Activated CD8-positive, alpha-beta memory T cell treated with anti-CD3 and anti-CD28 coated beads, Interleukin-2, amount 10 ng/mL, durations not matched to agents 7 days and 5 days (primary cell): Measurements from ENCODE around the gene KY. TPM values are rescaled to one million over a fixed set of nuclear protein-coding genes. Genes with fewer than 3 reads are reported as not detected.
"Not testable (repeated sequence)": the region's sequence is repeated elsewhere in the genome, so short reads cannot be mapped to it uniquely, and the experiment has no call there.

Experiments used
- ATAC-seq: fragments of 150-1000 bp; cut with Tn5 transposase; one replicate; pipeline ENCODE4 v1.10.0; 2021; ENCODE audit warnings: moderate library complexity
- CTCF ChIA-PET: fragments of 350-600 bp; sonication (Branson Sonifier 250); formaldehyde crosslinking; loops from one replicate; lab custom pipeline; 2021; ENCODE audit warnings: antibody characterized with exemption; lab: Charles Lee
- DNase-seq: peaks from one replicate; pipeline ENCODE4 v3.0.0-alpha.2; 2020
- H3K27ac Mint-ChIP-seq: one replicate; pipeline ENCODE4 v1.8.0; 2021; ENCODE audit warnings: mild to moderate bottlenecking, mixed read lengths
- H3K27me3 Mint-ChIP-seq: one replicate; pipeline ENCODE4 v1.8.0; 2021; ENCODE audit warnings: mixed read lengths
- H3K36me3 Mint-ChIP-seq: one replicate; pipeline ENCODE4 v1.8.0; 2021; ENCODE audit warnings: mild to moderate bottlenecking, mixed read lengths
- H3K4me1 Mint-ChIP-seq: one replicate; pipeline ENCODE4 v1.8.0; 2021; ENCODE audit warnings: mixed read lengths
- H3K4me3 Mint-ChIP-seq: one replicate; pipeline ENCODE4 v1.8.0; 2021; ENCODE audit warnings: mild to moderate bottlenecking, moderate library complexity, mixed read lengths
- H3K9me3 Mint-ChIP-seq: one replicate; pipeline ENCODE4 v1.8.0; 2022; ENCODE audit warnings: low read depth, mixed read lengths
- total RNA-seq, 2 experiments: library from RNA; stranded (reverse); gene quantifications; one replicate each; pipeline ENCODE4 v1.2.3, GENCODE V29; 2021

The KY gene
- total RNA-seq, 2 experiments from 2014 or later: not detected

DNA sequence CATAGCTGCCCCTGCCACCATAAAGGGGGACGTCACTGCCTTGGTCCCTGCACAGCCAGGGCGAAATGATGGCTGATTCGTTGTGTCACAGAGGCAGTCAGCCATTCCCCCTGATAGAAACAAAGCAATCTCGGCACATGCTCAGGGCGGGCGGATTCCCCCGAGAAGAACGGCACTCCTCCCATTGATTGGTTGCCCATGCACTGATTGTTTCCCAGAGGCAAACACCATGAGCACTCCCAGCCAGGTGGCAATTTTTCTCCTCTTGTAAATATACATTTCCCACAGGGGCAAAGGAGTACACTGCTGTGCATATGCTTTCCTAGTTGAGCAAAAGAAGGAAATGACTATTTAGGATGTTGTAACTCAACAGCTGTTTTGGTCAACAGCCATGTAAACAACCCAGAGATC is 56.5 kb downstream of the KY start:
- Mint-ChIP-seq H3K4me1 (peaks cover 10% of the 10 kb centered on the region), H3K27me3 (peaks cover 16% of the 10 kb centered on the region), H3K4me3 (no peak overlapping the region), H3K27ac (no peak overlapping the region), H3K9me3 (no peaks in the 10 kb centered on the region), H3K36me3 (no peaks in the 10 kb centered on the region)
- ATAC-seq (no peak), DNase-seq (no peak)
- CTCF ChIA-PET: no interaction called here

DNA sequence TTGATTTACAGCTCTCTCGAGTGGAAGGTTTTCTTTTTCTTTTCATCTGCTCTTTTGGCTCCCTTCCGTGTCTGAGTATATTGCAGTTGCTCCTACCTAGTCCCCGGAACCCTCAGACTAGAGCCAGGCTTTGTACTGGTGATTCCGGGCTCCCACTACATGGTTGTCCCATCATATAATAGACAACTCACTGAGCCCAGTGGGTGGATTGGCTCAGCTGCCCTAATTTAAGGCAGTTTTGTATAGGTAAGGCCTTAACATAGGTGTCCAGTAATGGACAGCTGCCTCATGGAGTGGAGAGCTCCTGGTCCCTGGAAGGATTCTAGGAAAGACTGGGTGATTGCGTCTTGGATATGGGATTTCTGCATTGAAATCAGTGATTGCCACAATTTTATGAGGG is 58.0 kb downstream of the KY start:
- peaks cover 18% of the 10 kb centered on the region for H3K27me3 Mint-ChIP-seq
- H3K27ac Mint-ChIP-seq: no peak overlapping the region
- H3K4me1 Mint-ChIP-seq: peaks cover 3% of the 10 kb centered on the region
- ATAC-seq: no peak
- CTCF ChIA-PET: no interaction called here
- H3K4me3 Mint-ChIP-seq: no peak overlapping the region
- no peak for DNase-seq
- H3K36me3 Mint-ChIP-seq: no peaks in the 10 kb centered on the region
- no peaks in the 10 kb centered on the region for H3K9me3 Mint-ChIP-seq

DNA sequence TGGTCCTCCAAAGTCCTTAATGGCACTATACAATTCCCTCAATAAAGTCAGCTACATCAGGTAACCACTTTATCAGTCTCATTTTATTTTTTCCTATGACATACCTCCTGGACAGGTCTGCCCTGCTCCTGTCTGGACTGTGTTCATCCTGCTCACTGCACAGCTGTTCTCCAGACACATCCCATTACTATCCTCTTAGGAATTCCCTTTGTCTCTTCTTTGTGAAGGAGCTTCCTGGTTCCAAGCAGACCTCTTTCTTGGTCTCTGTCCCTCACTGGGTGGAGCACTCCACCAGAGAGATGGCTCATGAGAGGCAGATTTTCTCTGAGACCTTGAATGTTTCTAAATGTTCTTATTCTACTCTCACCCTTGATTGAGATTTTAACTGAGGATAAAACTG is 60.1 kb downstream of the KY start:
- Mint-ChIP-seq H3K9me3 (no peaks in the 10 kb centered on the region), H3K4me1 (no peaks in the 10 kb centered on the region), H3K4me3 (no peak overlapping the region), H3K36me3 (no peaks in the 10 kb centered on the region), H3K27ac (no peak overlapping the region), H3K27me3 (peaks cover 18% of the 10 kb centered on the region)
- no peak for ATAC-seq
- no peak for DNase-seq
- CTCF ChIA-PET: interaction anchor here (1.2 kb wide), 1 partner anchor 11 kb away, joined by 3 read pairs; no protein-coding TSS in a partner anchor

DNA sequence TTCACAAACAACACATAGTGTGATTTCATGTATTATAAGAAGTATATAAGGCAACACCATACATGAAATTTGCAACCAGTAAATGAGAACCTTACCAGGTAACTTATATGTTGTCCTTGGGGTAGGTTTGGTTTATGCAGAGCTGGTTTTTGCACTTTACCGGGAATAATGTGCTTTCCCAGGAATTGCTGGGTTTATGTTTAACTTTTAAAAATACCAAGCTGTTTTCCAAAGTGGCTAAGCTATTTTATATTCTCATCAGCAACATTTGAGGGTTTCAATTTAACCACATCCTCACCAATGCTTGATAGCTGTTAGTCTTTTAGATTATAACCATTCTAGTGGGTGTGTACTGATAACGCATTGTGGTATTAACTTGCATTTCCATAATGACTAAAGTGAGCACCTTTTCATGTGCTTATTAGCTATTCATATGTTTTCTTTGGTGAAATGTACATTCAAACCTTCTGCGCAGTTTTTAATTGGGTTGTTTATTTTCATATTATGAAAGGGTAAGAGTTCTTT is 71.6 kb downstream of the KY start:
- DNase-seq (no peak), ATAC-seq (no peak)
- Mint-ChIP-seq H3K4me1 (peaks cover 4% of the 10 kb centered on the region), H3K4me3 (no peak overlapping the region), H3K27me3 (peaks cover 6% of the 10 kb centered on the region), H3K27ac (no peak overlapping the region), H3K36me3 (no peaks in the 10 kb centered on the region), H3K9me3 (peaks cover 3% of the 10 kb centered on the region)
- CTCF ChIA-PET: no interaction called here

DNA sequence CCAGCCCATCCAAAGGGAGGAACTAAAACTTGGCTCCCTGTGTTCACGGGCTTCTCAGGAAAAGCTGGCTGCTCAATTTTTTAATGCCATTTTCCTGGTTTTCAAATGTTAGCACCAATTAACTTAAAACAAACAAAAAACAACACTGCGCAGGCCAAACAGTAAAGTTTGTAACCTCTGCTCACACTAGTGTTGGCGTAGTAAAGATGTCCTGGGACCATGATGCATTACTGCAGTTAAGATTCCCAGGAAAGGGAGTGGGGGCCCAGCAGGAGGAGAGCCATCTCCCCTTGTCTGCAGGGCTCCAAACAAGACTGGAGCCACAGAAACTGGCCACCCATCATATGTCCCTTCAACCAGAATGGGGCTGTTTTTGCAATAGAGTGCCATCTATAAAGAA is 74.0 kb downstream of the KY start:
- no peaks in the 10 kb centered on the region for H3K27me3 Mint-ChIP-seq
- CTCF ChIA-PET: interaction anchor here (1.2 kb wide), 1 partner anchor 24 kb away, joined by 3 read pairs; no protein-coding TSS in a partner anchor
- peaks cover 4% of the 10 kb centered on the region for H3K4me1 Mint-ChIP-seq
- ATAC-seq: no peak
- peaks cover 3% of the 10 kb centered on the region for H3K9me3 Mint-ChIP-seq
- no peaks in the 10 kb centered on the region for H3K36me3 Mint-ChIP-seq
- DNase-seq: no peak
- no peak overlapping the region for H3K4me3 Mint-ChIP-seq
- H3K27ac Mint-ChIP-seq: no peak overlapping the region

DNA sequence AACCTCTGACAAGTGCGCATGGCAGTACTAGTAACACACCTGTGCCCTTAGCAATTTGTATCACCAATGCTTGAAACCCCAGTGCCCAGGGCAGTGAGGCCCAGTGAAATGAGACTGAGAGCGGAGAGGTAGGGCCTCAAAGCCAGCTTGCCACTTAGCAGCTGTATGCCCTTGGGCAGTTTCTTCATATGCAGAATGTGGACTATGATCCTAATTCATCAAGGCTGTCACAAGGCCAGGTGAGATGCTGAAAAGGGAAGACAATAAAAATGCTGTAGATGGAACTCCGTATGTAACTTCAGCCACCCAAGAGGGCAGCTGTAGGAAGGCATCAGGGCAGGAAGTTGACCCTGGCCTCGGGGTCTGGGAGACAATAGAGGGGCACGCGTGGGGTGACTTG is 74.4 kb downstream of the KY start:
- no peaks in the 10 kb centered on the region for H3K27me3 Mint-ChIP-seq
- peaks cover 4% of the 10 kb centered on the region for H3K4me1 Mint-ChIP-seq
- ATAC-seq (no peak), DNase-seq (no peak)
- H3K36me3 Mint-ChIP-seq: no peaks in the 10 kb centered on the region
- CTCF ChIA-PET: interaction anchor here (1.2 kb wide), 1 partner anchor 24 kb away, joined by 3 read pairs; no protein-coding TSS in a partner anchor
- H3K4me3 Mint-ChIP-seq: no peak overlapping the region
- peaks cover 3% of the 10 kb centered on the region for H3K9me3 Mint-ChIP-seq
- H3K27ac Mint-ChIP-seq: no peak overlapping the region

DNA sequence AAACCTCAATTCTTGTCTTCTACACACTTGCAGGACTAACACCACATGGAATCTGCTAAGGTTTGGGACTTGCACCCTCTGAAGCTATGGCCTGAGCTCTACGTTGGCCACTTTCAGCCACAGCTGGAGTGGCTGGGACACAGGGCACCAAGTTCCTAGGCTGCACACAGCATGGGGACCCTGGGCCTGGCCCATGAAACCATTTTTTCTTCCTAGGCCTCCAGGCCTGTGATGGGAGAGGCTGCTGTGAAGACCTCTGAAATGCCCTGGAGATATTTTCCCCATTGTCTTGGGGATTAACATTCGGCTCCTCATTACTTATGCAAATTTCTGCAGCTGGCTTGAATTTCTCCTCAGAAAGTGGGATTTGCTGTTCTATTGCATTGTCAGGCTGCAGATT is 80.9 kb downstream of the KY start:
- not testable (repeated sequence) for H3K27ac Mint-ChIP-seq, H3K36me3 Mint-ChIP-seq, H3K4me3 Mint-ChIP-seq, DNase-seq, H3K27me3 Mint-ChIP-seq, H3K4me1 Mint-ChIP-seq, ATAC-seq
- CTCF ChIA-PET: interaction anchor here (1.0 kb wide), 1 partner anchor 260 kb away, joined by 3 read pairs; no protein-coding TSS in a partner anchor
- peaks cover 12% of the 10 kb centered on the region for H3K9me3 Mint-ChIP-seq

DNA sequence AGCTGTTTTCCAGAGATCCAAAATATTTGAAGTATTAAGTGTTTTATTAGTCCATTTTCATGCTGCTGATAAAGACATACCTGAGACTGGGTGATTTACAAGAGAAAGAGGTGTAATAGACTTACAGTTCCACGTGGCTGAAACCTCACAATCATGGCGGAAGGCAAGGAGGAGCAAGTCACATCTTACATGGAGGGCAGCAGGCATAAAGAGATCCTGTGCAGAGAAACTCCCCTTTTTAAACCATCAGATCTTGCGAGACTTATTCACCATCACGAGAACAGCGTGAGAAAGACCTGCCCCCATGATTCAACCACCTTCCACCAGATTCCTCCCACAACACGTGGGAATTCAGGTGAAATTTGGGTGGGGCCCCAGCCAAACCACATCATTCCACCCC is 82.0 kb downstream of the KY start:
- H3K27ac Mint-ChIP-seq: no peak overlapping the region
- no peaks in the 10 kb centered on the region for H3K4me1 Mint-ChIP-seq
- peaks cover 12% of the 10 kb centered on the region for H3K9me3 Mint-ChIP-seq
- CTCF ChIA-PET: no interaction called here
- H3K4me3 Mint-ChIP-seq: no peak overlapping the region
- H3K36me3 Mint-ChIP-seq: peaks cover 10% of the 10 kb centered on the region
- no peak for DNase-seq
- H3K27me3 Mint-ChIP-seq: no peaks in the 10 kb centered on the region
- no peak for ATAC-seq

DNA sequence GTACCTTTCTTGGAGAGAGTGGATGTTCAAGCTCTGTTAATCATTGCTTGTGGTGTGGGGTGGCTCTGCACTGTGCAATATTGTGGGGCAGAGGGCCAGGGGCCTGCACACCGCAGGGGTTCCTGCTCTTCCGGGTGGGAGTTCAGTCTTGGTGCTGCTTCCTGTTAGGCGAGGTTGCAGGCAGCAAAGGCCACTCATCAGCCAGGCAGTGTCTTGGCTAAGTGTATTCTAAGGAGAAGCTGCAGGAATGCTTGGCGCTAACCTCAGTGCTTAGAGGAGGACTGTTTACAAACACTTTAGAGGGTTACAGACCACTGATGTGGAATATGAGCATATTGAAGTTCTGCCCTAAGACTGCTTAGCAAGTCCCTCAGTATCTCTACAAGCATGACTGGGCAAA is 83.2 kb downstream of the KY start:
- no peak for DNase-seq
- H3K9me3 Mint-ChIP-seq: peaks cover 12% of the 10 kb centered on the region

DNA sequence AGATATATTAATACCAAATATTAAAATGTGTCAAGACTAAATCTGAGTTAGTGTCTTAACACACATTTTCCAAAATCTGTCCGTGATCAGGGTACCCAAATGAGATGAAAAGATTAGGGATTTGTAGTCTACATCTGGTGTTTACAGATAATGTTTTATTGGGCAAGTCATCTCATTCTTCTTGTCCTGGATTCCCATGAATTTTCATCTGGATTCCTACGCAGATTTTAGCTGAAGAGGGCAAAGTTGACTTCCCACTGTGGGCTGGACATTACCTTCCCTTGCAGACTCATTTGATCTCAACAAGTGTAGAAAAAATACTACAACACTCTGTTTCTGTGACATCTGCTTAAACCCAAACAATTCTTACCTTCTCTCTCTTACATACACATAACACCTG is 85.8 kb downstream of the KY start:
- H3K9me3 Mint-ChIP-seq: peaks cover 6% of the 10 kb centered on the region
- no peaks in the 10 kb centered on the region for H3K27me3 Mint-ChIP-seq
- CTCF ChIA-PET: interaction anchor here (1.7 kb wide), 1 partner anchor 36 kb away, joined by 4 read pairs; no protein-coding TSS in a partner anchor
- ATAC-seq (no peak), DNase-seq (no peak)
- H3K4me3 Mint-ChIP-seq: no peak overlapping the region
- peaks cover 17% of the 10 kb centered on the region for H3K36me3 Mint-ChIP-seq
- no peaks in the 10 kb centered on the region for H3K4me1 Mint-ChIP-seq
- no peak overlapping the region for H3K27ac Mint-ChIP-seq

More for the DNA sequence above, 83.2 kb downstream of the KY start:
- Mint-ChIP-seq H3K36me3 (peaks cover 14% of the 10 kb centered on the region), H3K27ac (no peak overlapping the region), H3K27me3 (no peaks in the 10 kb centered on the region), H3K4me3 (no peak overlapping the region), H3K4me1 (no peaks in the 10 kb centered on the region)
- ATAC-seq: no peak
- CTCF ChIA-PET: no interaction called here

DNA sequence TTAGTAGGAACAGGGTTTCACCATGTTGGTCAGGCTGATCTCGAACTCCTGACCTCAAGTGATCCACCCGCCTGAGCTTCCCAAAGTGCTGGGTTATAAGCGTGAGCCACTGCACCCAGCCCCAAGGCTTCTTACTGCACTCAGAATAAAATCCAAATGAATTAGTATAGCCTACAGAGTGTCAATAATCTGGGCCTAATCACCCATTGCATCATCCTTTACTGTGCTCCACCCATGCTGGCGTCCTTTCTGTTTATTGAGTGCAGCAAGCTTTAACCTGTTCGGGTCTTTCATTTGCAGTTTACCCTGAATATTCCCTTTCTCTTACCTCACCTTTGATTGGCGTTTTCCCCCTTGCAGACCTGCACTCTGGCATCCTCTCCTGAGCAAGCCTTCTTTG is 87.2 kb downstream of the KY start:
- Mint-ChIP-seq H3K36me3 (peaks cover 23% of the 10 kb centered on the region), H3K4me3 (no peak overlapping the region), H3K27ac (no peak overlapping the region), H3K27me3 (no peaks in the 10 kb centered on the region), H3K9me3 (peaks cover 2% of the 10 kb centered on the region), H3K4me1 (no peaks in the 10 kb centered on the region)
- ATAC-seq (no peak), DNase-seq (no peak)
- CTCF ChIA-PET: interaction anchor here (1.7 kb wide), 1 partner anchor 37 kb away, joined by 4 read pairs; no protein-coding TSS in a partner anchor

DNA sequence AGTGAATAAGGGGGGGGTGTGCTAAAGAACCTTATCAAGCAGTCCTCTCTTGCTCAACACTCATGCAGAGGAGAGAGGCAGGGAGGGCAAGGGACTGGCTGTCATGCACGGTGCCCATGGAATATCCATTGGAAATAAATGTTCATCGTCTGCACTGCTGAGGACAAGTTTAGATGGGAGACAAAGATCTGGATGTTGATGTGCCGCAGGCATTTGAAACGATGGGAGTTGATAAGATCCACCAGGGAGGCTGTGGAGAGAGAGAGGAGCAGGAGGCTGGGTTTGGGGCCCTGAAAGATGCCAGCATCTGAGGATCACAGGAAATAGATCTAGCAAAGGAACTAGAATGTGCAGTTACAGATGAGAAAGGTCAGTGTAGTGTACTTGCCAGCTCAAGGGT is 88.8 kb downstream of the KY start:
- Mint-ChIP-seq H3K4me3 (no peak overlapping the region), H3K36me3 (peaks cover 24% of the 10 kb centered on the region), H3K9me3 (no peaks in the 10 kb centered on the region), H3K27ac (no peak overlapping the region), H3K4me1 (no peaks in the 10 kb centered on the region), H3K27me3 (no peaks in the 10 kb centered on the region)
- CTCF ChIA-PET: no interaction called here
- ATAC-seq (no peak), DNase-seq (no peak)

DNA sequence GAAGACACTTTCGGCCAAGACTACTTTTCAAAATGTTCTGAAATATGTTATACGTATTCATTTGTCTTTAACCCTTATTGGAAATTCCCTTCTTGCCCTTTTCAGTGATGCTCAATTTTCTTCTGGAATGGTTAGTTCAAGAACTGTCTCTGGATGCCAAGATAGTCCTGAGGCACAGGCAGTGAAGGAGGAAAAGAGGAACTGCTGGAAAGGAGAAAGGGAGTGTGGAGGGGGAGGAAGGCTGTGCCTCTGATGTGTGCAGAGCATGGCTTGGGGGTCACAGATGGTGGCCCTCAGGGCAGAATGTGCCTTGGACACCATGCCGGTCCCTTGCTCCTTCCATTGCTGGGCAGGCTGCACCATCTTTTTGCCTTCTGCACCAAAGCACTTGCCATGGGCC is 91.2 kb downstream of the KY start:
- Mint-ChIP-seq H3K4me1 (no peaks in the 10 kb centered on the region), H3K9me3 (no peaks in the 10 kb centered on the region), H3K4me3 (no peak overlapping the region), H3K27ac (no peak overlapping the region), H3K36me3 (peaks cover 24% of the 10 kb centered on the region), H3K27me3 (no peaks in the 10 kb centered on the region)
- ATAC-seq (no peak), DNase-seq (no peak)
- CTCF ChIA-PET: no interaction called here
